CD14-positive monocyte (primary cell): ENCODE results near the gene BACH2. TPM values are rescaled to one million over a fixed set of nuclear protein-coding genes. Genes with fewer than 3 reads are reported as not detected.

Source experiments
- DNase-seq, 3 donors: peaks; one replicate each; pipeline ENCODE4 v3.0.0-alpha.2; 2011 to 2022
- H2AFZ ChIP-seq: 2 replicates; pipeline ENCODE4 v1.6.0; 2012; ENCODE audit warnings: mild to moderate bottlenecking, low read depth, low read length, inconsistent platforms; ENCODE audit not compliant: insufficient read depth, poor library complexity, severe bottlenecking
- H3K27ac ChIP-seq, 2 donors: 1 replicate in 1 of 2; 2 replicates in 1 of 2; pipeline ENCODE4 v1.5.1; 2012 to 2013; ENCODE audit warnings: low read length in 2 of 2, control low read depth in 1 of 2, inconsistent platforms in 1 of 2, low read depth in 1 of 2, mild to moderate bottlenecking in 1 of 2
- H3K27me3 ChIP-seq, 2 donors: one replicate each; pipeline versions ENCODE4 v1.6.0 to v1.6.1; 2011 to 2013; ENCODE audit warnings: low read length in 2 of 2; ENCODE audit not compliant: control insufficient read depth in 2 of 2, insufficient read depth in 2 of 2
- H3K36me3 ChIP-seq, 2 donors: replicated peaks in 1 of 2; 1 replicate in 1 of 2; 2 replicates in 1 of 2; pipeline versions ENCODE4 v1.5.1 to v1.6.1; 2012 to 2013; ENCODE audit warnings: low read length in 2 of 2, control low read depth in 1 of 2, inconsistent platforms in 1 of 2, mild to moderate bottlenecking in 1 of 2; ENCODE audit not compliant: insufficient read depth in 2 of 2, control insufficient read depth in 1 of 2
- H3K4me1 ChIP-seq, 2 donors: 1 replicate in 1 of 2; 2 replicates in 1 of 2; pipeline versions ENCODE4 v1.5.1 to v1.6.1; 2012 to 2013; ENCODE audit warnings: low read length in 2 of 2, control low read depth in 1 of 2, inconsistent platforms in 1 of 2, mild to moderate bottlenecking in 1 of 2, moderate library complexity in 1 of 2; ENCODE audit not compliant: insufficient read depth in 2 of 2, control insufficient read depth in 1 of 2
- H3K4me2 ChIP-seq: replicated peaks from 2 replicates; pipeline ENCODE3; 2012; ENCODE audit warnings: low read length, moderate library complexity, mild to moderate bottlenecking; ENCODE audit not compliant: poor library complexity, severe bottlenecking; ENCODE audit errors: extremely low read depth
- H3K4me3 ChIP-seq, 3 experiments: fragments of 200-600 bp in 1 of 3; sonication (generic) in 1 of 3; replicated peaks in 1 of 3; 1 replicate in 2 of 3; 2 replicates in 1 of 3; pipeline ENCODE4 v1.5.1; 2011 to 2013; ENCODE audit warnings: low read length in 3 of 3, mild to moderate bottlenecking in 3 of 3, control low read depth in 2 of 3, low read depth in 2 of 3, inconsistent platforms in 1 of 3, moderate library complexity in 1 of 3
- H3K79me2 ChIP-seq: 2 replicates; pipeline ENCODE4 v1.6.0; 2012; ENCODE audit warnings: mild to moderate bottlenecking, control low read depth, inconsistent platforms, low read length, moderate library complexity; ENCODE audit not compliant: insufficient read depth
- H3K9ac ChIP-seq: 2 replicates; pipeline ENCODE4 v1.6.0; 2017; ENCODE audit warnings: low read length, mild to moderate bottlenecking; ENCODE audit not compliant: insufficient read depth, poor library complexity, severe bottlenecking
- H3K9me3 ChIP-seq, 2 donors: replicated peaks in 1 of 2; 1 replicate in 1 of 2; 2 replicates in 1 of 2; pipeline versions ENCODE4 v1.5.1 to v1.6.1; 2012 to 2013; ENCODE audit warnings: low read length in 2 of 2, control low read depth in 1 of 2; ENCODE audit not compliant: control insufficient read depth in 1 of 2, insufficient read depth in 1 of 2
- H4K20me1 ChIP-seq: 2 replicates; pipeline ENCODE4 v1.6.0; 2012; ENCODE audit warnings: mild to moderate bottlenecking, low read length, control low read depth, moderate library complexity; ENCODE audit not compliant: insufficient read depth
- H3K27ac Mint-ChIP-seq, 7 donors: one replicate each; pipeline ENCODE4 v1.8.0; 2020; ENCODE audit warnings: mild to moderate bottlenecking in 7 of 7, mixed read lengths in 7 of 7, moderate library complexity in 6 of 7, inconsistent platforms in 2 of 7
- H3K27me3 Mint-ChIP-seq, 3 donors: one replicate each; pipeline ENCODE4 v1.8.0; 2021 to 2022; ENCODE audit warnings: low read depth in 3 of 3, mild to moderate bottlenecking in 3 of 3, mixed read lengths in 3 of 3, moderate library complexity in 3 of 3, inconsistent platforms in 1 of 3
- H3K36me3 Mint-ChIP-seq, 2 donors: one replicate each; pipeline ENCODE4 v1.8.0; 2020; ENCODE audit warnings: mixed read lengths in 2 of 2, inconsistent platforms in 1 of 2, mild to moderate bottlenecking in 1 of 2
- H3K4me1 Mint-ChIP-seq: one replicate; pipeline ENCODE4 v1.8.0; 2020; ENCODE audit warnings: mild to moderate bottlenecking, mixed read lengths
- H3K4me3 Mint-ChIP-seq, 2 donors: one replicate each; pipeline ENCODE4 v1.8.0; 2020; ENCODE audit warnings: mild to moderate bottlenecking in 2 of 2, mixed read lengths in 2 of 2, moderate library complexity in 1 of 2
- H3K9me3 Mint-ChIP-seq, 7 donors: one replicate each; pipeline ENCODE4 v1.8.0; 2020 to 2022; ENCODE audit warnings: mixed read lengths in 7 of 7, mild to moderate bottlenecking in 6 of 7, moderate library complexity in 6 of 7, inconsistent platforms in 2 of 7
- WGBS: methylation state at CpG from one replicate; pipeline ENCODE4 v1.1.5; 2013; ENCODE audit warnings: missing lambda C conversion rate; ENCODE audit not compliant: insufficient coverage; 5-methylcytosine and 5-hydroxymethylcytosine counted together
- intact Hi-C, 2 donors: fragments of 100-400 bp; cut with micrococcal nuclease; formaldehyde crosslinking; loops; one replicate each; pipeline versions ENCODE4 v1.15.0 to v1.15.1; 2023
- polyA plus RNA-seq, 3 donors: library from polyadenylated mRNA; depleted of rRNA in 1 of 3; unstranded in 2 of 3; stranded (reverse) in 1 of 3; fragments of 300-500 nt in 2 of 3; fragments of >200 nt in 1 of 3; fragmentation: Illumina TruSeq in 2 of 3; gene quantifications; 1 replicate in 2 of 3; 2 replicates in 1 of 3; pipeline ENCODE4 v1.2.3, GENCODE V29; 2012 to 2021
- TF ChIP-seq, protein P1 (sequence below): fragments of 200-600 bp; IDR thresholded peaks from one replicate; pipeline ENCODE4 v1.8.0; 2022; ENCODE audit warnings: antibody characterized with exemption, mild to moderate bottlenecking

BACH2 gene
- polyA plus RNA-seq, 3 donors, result 0.04 to 0.09 (median 0.05) TPM

DNA sequence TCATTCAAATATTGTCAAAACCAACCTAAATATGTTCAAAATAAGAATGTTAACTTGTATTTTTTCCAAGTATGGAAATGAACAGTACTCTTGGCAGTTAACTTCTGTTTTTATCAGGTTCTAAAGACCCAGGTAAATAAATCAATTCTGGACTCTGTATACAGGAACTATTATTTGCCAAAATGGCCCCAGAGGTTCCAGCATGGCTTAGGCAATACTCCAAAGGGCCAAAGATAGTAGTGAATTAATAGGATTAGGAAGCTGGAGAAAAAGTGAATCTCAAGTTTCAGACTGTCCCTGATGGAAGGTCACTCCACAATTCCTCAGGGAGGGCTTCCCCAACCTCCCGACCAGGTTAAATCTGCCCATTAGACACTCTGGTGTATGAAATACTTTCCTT is 6.7 kb downstream of the BACH2 start:
- Histone ChIP-seq H3K27ac (no peak overlapping the region), H3K9ac (no peak overlapping the region), H3K4me1 (peaks cover 21 to 23% of the 10 kb centered on the region in 2 donors), H4K20me1 (no peaks in the 10 kb centered on the region), H3K9me3 (peaks cover 0 to 4% of the 10 kb centered on the region in 2 donors), H3K4me3 (no peak overlapping the region), H3K36me3 (no peaks in the 10 kb centered on the region), H3K4me2 (no peak overlapping the region), H3K27me3 (peaks cover 18 to 22% of the 10 kb centered on the region in 2 donors), H3K79me2 (no peaks in the 10 kb centered on the region), H2AFZ (no peak overlapping the region)
- intact Hi-C loops, result loop anchor here (10.0 kb wide), 2 partner anchors 105 to 195 kb away; no protein-coding TSS in a partner anchor
- Mint-ChIP-seq H3K4me3 (no peak overlapping the region), H3K36me3 (peaks cover 0 to 5% of the 10 kb centered on the region in 2 donors), H3K9me3 (peaks cover 3 to 8% (median 5%) of the 10 kb centered on the region in 7 donors), H3K27me3 (peaks cover 14 to 27% (median 19%) of the 10 kb centered on the region in 3 donors), H3K4me1 (peaks cover 26% of the 10 kb centered on the region), H3K27ac (no peak overlapping the region)
- DNase-seq, result no peak
- TF ChIP-seq, protein P1, sequence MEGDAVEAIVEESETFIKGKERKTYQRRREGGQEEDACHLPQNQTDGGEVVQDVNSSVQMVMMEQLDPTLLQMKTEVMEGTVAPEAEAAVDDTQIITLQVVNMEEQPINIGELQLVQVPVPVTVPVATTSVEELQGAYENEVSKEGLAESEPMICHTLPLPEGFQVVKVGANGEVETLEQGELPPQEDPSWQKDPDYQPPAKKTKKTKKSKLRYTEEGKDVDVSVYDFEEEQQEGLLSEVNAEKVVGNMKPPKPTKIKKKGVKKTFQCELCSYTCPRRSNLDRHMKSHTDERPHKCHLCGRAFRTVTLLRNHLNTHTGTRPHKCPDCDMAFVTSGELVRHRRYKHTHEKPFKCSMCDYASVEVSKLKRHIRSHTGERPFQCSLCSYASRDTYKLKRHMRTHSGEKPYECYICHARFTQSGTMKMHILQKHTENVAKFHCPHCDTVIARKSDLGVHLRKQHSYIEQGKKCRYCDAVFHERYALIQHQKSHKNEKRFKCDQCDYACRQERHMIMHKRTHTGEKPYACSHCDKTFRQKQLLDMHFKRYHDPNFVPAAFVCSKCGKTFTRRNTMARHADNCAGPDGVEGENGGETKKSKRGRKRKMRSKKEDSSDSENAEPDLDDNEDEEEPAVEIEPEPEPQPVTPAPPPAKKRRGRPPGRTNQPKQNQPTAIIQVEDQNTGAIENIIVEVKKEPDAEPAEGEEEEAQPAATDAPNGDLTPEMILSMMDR, result no peak
- WGBS, result no CpG with 5 or more reads among the region's 1 CpG

- H3K4me3 Mint-ChIP-seq, result no peak overlapping the region
- no peak overlapping the region for H3K27ac ChIP-seq
- no peak overlapping the region for H3K4me3 ChIP-seq
- no peak overlapping the region for H3K9ac ChIP-seq
- peaks cover 3 to 7% of the 10 kb centered on the region in 2 donors for H3K27me3 ChIP-seq
- no peaks in the 10 kb centered on the region for H3K79me2 ChIP-seq
- H3K9me3 ChIP-seq, result peaks cover 0 to 4% of the 10 kb centered on the region in 2 donors
- TF ChIP-seq, protein P1, result no peak
- H4K20me1 ChIP-seq, result no peaks in the 10 kb centered on the region
- no peaks in the 10 kb centered on the region for H3K36me3 ChIP-seq
- peaks cover 26% of the 10 kb centered on the region in 2 donors for H3K4me1 ChIP-seq
- no peak overlapping the region for H3K27ac Mint-ChIP-seq
- intact Hi-C loops, result no loop called here
- no peaks in the 10 kb centered on the region for H3K36me3 Mint-ChIP-seq
- H3K9me3 Mint-ChIP-seq, result peaks cover 0 to 8% (median 5%) of the 10 kb centered on the region in 7 donors
- no peak overlapping the region for H3K4me2 ChIP-seq
- WGBS, result 0% methylated on average over 1 of the region's 1 CpG
- no peak for DNase-seq
- peaks cover 3 to 12% (median 7%) of the 10 kb centered on the region in 3 donors for H3K27me3 Mint-ChIP-seq
- H2AFZ ChIP-seq, result no peak overlapping the region
- H3K4me1 Mint-ChIP-seq, result peaks cover 28% of the 10 kb centered on the region
Observed at GRCh38 chr6:90288404-90288803, 8.2 kb downstream of the BACH2 start.
